H9 (cell line): Measurements from ENCODE around the gene AGBL4. TPM values are rescaled to one million over a fixed set of nuclear protein-coding genes. Genes with fewer than 3 reads are reported as not detected.

Experiments
- DNase-seq: peaks from one replicate; pipeline ENCODE4 v3.0.0-alpha.2; 2017
- H2AFZ ChIP-seq: one replicate; pipeline ENCODE4 v1.6.1; 2013; ENCODE audit warnings: mild to moderate bottlenecking, low read length, control low read depth, moderate library complexity
- H2AK5ac ChIP-seq: 2 replicates; pipeline ENCODE4 v1.6.1; 2013; ENCODE audit warnings: low read length, control low read depth, mixed read lengths; ENCODE audit not compliant: insufficient read length
- H2BK120ac ChIP-seq: one replicate; pipeline ENCODE4 v1.6.1; 2013; ENCODE audit warnings: low read depth, mild to moderate bottlenecking, low read length, control low read depth, inconsistent platforms; ENCODE audit not compliant: poor library complexity, severe bottlenecking
- H2BK12ac ChIP-seq: 2 replicates; pipeline ENCODE4 v1.6.1; 2013; ENCODE audit warnings: low read length, control low read depth, mixed read lengths, low read depth; ENCODE audit not compliant: insufficient read length
- H2BK15ac ChIP-seq: 2 replicates; pipeline ENCODE4 v1.6.1; 2013; ENCODE audit warnings: low read depth, low read length, control low read depth
- H2BK20ac ChIP-seq: one replicate; pipeline ENCODE4 v1.6.1; 2013; ENCODE audit warnings: low read depth, mild to moderate bottlenecking, low read length, control low read depth, inconsistent platforms; ENCODE audit not compliant: poor library complexity, severe bottlenecking
- H2BK5ac ChIP-seq: 2 replicates; pipeline ENCODE4 v1.6.1; 2013; ENCODE audit warnings: low read length, control low read depth, mixed read lengths; ENCODE audit not compliant: insufficient read length
- H3K14ac ChIP-seq: 2 replicates; pipeline ENCODE4 v1.6.1; 2013; ENCODE audit warnings: low read length, control low read depth; ENCODE audit not compliant: insufficient read depth
- H3K18ac ChIP-seq: 2 replicates; pipeline ENCODE4 v1.6.1; 2013; ENCODE audit warnings: low read depth, mild to moderate bottlenecking, mixed read lengths, low read length, control low read depth; ENCODE audit not compliant: insufficient read length
- H3K23ac ChIP-seq: 2 replicates; pipeline ENCODE4 v1.6.1; 2013; ENCODE audit warnings: low read length, control low read depth, mixed read lengths, low read depth; ENCODE audit not compliant: insufficient read length
- H3K23me2 ChIP-seq: 2 replicates; pipeline ENCODE4 v1.6.1; 2013; ENCODE audit warnings: low read depth, mild to moderate bottlenecking, mixed read lengths, low read length, control low read depth; ENCODE audit not compliant: insufficient read length, poor library complexity, severe bottlenecking
- H3K27ac ChIP-seq: 2 replicates; pipeline ENCODE4 v1.5.1; 2013; ENCODE audit warnings: low read length, control low read depth, mixed read lengths, low read depth; ENCODE audit not compliant: insufficient read length
- H3K27me3 ChIP-seq: 2 replicates; pipeline ENCODE4 v1.6.1; 2013; ENCODE audit warnings: low read length, control low read depth, inconsistent platforms; ENCODE audit not compliant: insufficient read depth
- H3K4ac ChIP-seq: 2 replicates; pipeline ENCODE4 v1.6.1; 2013; ENCODE audit warnings: low read depth, mild to moderate bottlenecking, control low read depth, inconsistent platforms, low read length, moderate library complexity
- H3K4me1 ChIP-seq: 2 replicates; pipeline ENCODE4 v1.6.1; 2013; ENCODE audit warnings: low read length, control low read depth, inconsistent platforms; ENCODE audit not compliant: insufficient read depth
- H3K4me2 ChIP-seq: 2 replicates; pipeline ENCODE4 v1.6.1; 2013; ENCODE audit warnings: low read length, control low read depth, mixed read lengths; ENCODE audit not compliant: insufficient read length, insufficient read depth
- H3K56ac ChIP-seq: 2 replicates; pipeline ENCODE4 v1.6.1; 2013; ENCODE audit warnings: low read depth, mild to moderate bottlenecking, mixed read lengths, low read length, control low read depth; ENCODE audit not compliant: insufficient read length
- H3K79me1 ChIP-seq: 2 replicates; pipeline ENCODE4 v1.6.1; 2013; ENCODE audit warnings: low read depth, mild to moderate bottlenecking, moderate library complexity, low read length, control low read depth, inconsistent platforms; ENCODE audit not compliant: insufficient read depth, poor library complexity, severe bottlenecking
- H3K79me2 ChIP-seq: 2 replicates; pipeline ENCODE4 v1.6.1; 2013; ENCODE audit warnings: low read length, control low read depth, inconsistent platforms; ENCODE audit not compliant: insufficient read depth
- H3K9ac ChIP-seq: 2 replicates; pipeline ENCODE4 v1.6.1; 2013; ENCODE audit warnings: low read length, control low read depth, mixed read lengths; ENCODE audit not compliant: insufficient read length; ENCODE audit errors: extremely low read depth
- H3K9me3 ChIP-seq: one replicate; pipeline ENCODE4 v1.6.1; 2013; ENCODE audit warnings: low read depth, low read length, inconsistent platforms; ENCODE audit not compliant: control insufficient read depth
- H3T11ph ChIP-seq: one replicate; pipeline ENCODE4 v1.6.1; 2013; ENCODE audit warnings: mild to moderate bottlenecking, low read length, control low read depth, inconsistent platforms
- H4K20me1 ChIP-seq: one replicate; pipeline ENCODE4 v1.6.1; 2013; ENCODE audit not compliant: control insufficient read depth, insufficient read length, insufficient read depth
- H4K5ac ChIP-seq: 2 replicates; pipeline ENCODE4 v1.6.1; 2013; ENCODE audit warnings: low read depth, mild to moderate bottlenecking, mixed read lengths, low read length, control low read depth; ENCODE audit not compliant: insufficient read length
- H4K8ac ChIP-seq: replicated peaks from 2 replicates; pipeline ENCODE4 v1.6.1; 2013; ENCODE audit warnings: low read length, control low read depth, mixed read lengths, low read depth; ENCODE audit not compliant: insufficient read length
- H4K91ac ChIP-seq: 2 replicates; pipeline ENCODE4 v1.6.1; 2013; ENCODE audit warnings: low read depth, mild to moderate bottlenecking, moderate library complexity, mixed read lengths, low read length, control low read depth; ENCODE audit not compliant: insufficient read length
- H3K27ac Mint-ChIP-seq, 3 experiments: 2 replicates in 2 of 3; 3 replicates in 1 of 3; pipeline ENCODE4 v1.8.0; 2020 to 2021; ENCODE audit warnings: mixed read lengths in 3 of 3, mild to moderate bottlenecking in 1 of 3, moderate library complexity in 1 of 3
- H3K27me3 Mint-ChIP-seq: 2 replicates; pipeline ENCODE4 v1.8.0; 2021; ENCODE audit warnings: low read depth, mild to moderate bottlenecking, moderate library complexity, mixed read lengths
- H3K36me3 Mint-ChIP-seq, 3 experiments: 2 replicates in 2 of 3; 3 replicates in 1 of 3; pipeline ENCODE4 v1.8.0; 2020 to 2021; ENCODE audit warnings: low read depth in 3 of 3, mixed read lengths in 3 of 3; ENCODE audit not compliant: insufficient read depth in 1 of 3
- H3K4me1 Mint-ChIP-seq, 2 experiments: 2 replicates each; pipeline ENCODE4 v1.8.0; 2020; ENCODE audit warnings: mixed read lengths in 2 of 2
- H3K4me3 Mint-ChIP-seq, 2 experiments: 2 replicates in 1 of 2; 3 replicates in 1 of 2; pipeline ENCODE4 v1.8.0; 2020 to 2021; ENCODE audit warnings: mild to moderate bottlenecking in 2 of 2, mixed read lengths in 2 of 2, moderate library complexity in 1 of 2
- H3K9me3 Mint-ChIP-seq, 2 experiments: 2 replicates in 1 of 2; 3 replicates in 1 of 2; pipeline ENCODE4 v1.8.0; 2020; ENCODE audit warnings: mild to moderate bottlenecking in 2 of 2, mixed read lengths in 2 of 2, moderate library complexity in 1 of 2
- CTCF ChIP-seq: fragments of 200-600 bp; sonication (generic); conservative IDR thresholded peaks from 3 replicates; pipeline ENCODE4 v1.8.0; 2021; ENCODE audit warnings: antibody characterized with exemption, mild to moderate bottlenecking
- WGBS: extraction: QIAGEN DNeasy Blood & Tissue Kit; methylation state at CpG from one replicate; pipeline ENCODE4 v1.1.7; 2013; ENCODE audit warnings: missing lambda C conversion rate, low lambda C conversion rate, mixed read lengths; ENCODE audit not compliant: insufficient read length; ENCODE audit errors: extremely low coverage; 5-methylcytosine and 5-hydroxymethylcytosine counted together
- total RNA-seq: library from RNA; stranded (reverse); gene quantifications from 2 replicates; pipeline ENCODE4 v1.2.1, GENCODE V29; 2021

AGBL4 gene
- total RNA-seq, 1 experiment from 2014 or later = not detected

DNA sequence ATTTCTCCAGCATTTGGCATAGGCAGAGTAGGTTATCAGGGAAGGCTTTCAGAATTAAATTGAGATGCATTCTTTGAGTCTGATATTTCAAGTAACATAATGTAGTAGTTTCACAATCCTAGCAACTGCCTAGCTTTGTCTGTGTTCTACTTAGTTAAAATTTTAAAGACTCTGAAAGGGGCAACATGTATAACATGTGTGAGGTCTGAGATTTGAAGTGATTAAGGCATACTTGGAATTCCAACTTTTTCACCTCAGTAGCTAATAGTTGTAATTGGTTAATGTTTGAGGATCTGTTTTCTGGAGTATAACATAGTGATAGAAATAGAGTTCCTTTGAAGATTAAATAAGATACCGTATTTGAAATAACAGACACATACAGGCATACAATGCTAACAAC is 911.8 kb downstream of the AGBL4 start:
- Histone ChIP-seq H3K27me3 (no peaks in the 10 kb centered on the region), H3K56ac (no peak overlapping the region), H2BK12ac (no peak overlapping the region), H3K9me3 (no peaks in the 10 kb centered on the region), H3K4me2 (no peak overlapping the region), H4K20me1 (no peaks in the 10 kb centered on the region), H3K23me2 (no peaks in the 10 kb centered on the region), H3K23ac (no peak overlapping the region), H4K5ac (no peak overlapping the region), H3K79me1 (no peaks in the 10 kb centered on the region), H4K91ac (no peak overlapping the region), H2AK5ac (no peak overlapping the region), H2BK120ac (no peak overlapping the region), H3K79me2 (no peaks in the 10 kb centered on the region), H2BK20ac (no peak overlapping the region), H2BK15ac (no peak overlapping the region), H2AFZ (no peak overlapping the region), H3K18ac (no peak overlapping the region), H3K4me1 (no peaks in the 10 kb centered on the region), H3T11ph (no peak overlapping the region), H3K14ac (no peak overlapping the region), H3K27ac (no peak overlapping the region), H3K4ac (no peak overlapping the region), H3K9ac (no peak overlapping the region), H4K8ac (no peak overlapping the region), H2BK5ac (no peak overlapping the region)
- Mint-ChIP-seq H3K27me3 (no peaks in the 10 kb centered on the region; the same call in none of the 2 replicates), H3K4me3 (no peak overlapping the region), H3K4me1 (no peaks in the 10 kb centered on the region), H3K27ac (no peak overlapping the region), H3K9me3 (peaks cover 87 to 93% of the 10 kb centered on the region in 2 experiments), H3K36me3 (peaks cover 0 to 44% (median 15%) of the 10 kb centered on the region in 3 experiments; a peak in 6 of 7 replicates)
- no peak for TF ChIP-seq CTCF
- no CpG with 5 or more reads among the region's 1 CpG for WGBS
- no peak for DNase-seq
